LNCaP clone FGC (cell line): ENCODE data around the gene KRTAP9-9.

Experiments
- DNase-seq: peaks from one replicate; pipeline ENCODE4 v3.0.0-alpha.2; 2011; ENCODE audit warnings: low read depth
- H3K4me3 ChIP-seq: 2 replicates; pipeline ENCODE4 v1.5.1; 2011; ENCODE audit warnings: mild to moderate bottlenecking, low read depth, low read length, control low read depth
- CTCF ChIP-seq: IDR thresholded peaks from 2 replicates; pipeline ENCODE4 v1.5.1; 2012; ENCODE audit warnings: mild to moderate bottlenecking; ENCODE audit not compliant: control insufficient read depth, insufficient read depth; ENCODE audit errors: extremely low read depth

The KRTAP9-9 gene

GRCh38 chr17:41296846-41297245 is 41.7 kb downstream of the KRTAP9-9 start:
- H3K4me3 ChIP-seq = no peak overlapping the region
- no peak for TF ChIP-seq CTCF
- no peak for DNase-seq

- no peak for TF ChIP-seq CTCF
- no peak overlapping the region for H3K4me3 ChIP-seq
- DNase-seq = no peak
These were observed 43.4 kb downstream of the KRTAP9-9 start for GRCh38 chr17:41298458-41299135.

GRCh38 chr17:41301204-41301790 is 46.1 kb downstream of the KRTAP9-9 start:
- no peak for TF ChIP-seq CTCF
- H3K4me3 ChIP-seq = no peak overlapping the region
- DNase-seq = no peak

- DNase-seq = no peak
- no peak for TF ChIP-seq CTCF
- H3K4me3 ChIP-seq = no peak within 1 kb of the TSS
These were observed 47.0 kb downstream of the KRTAP9-9 start, which contains the start of gene KRTAP29-1 for GRCh38 chr17:41301916-41302901. Gene KRTAP29-1 (minus strand): TSS chr17:41302851. CDS start chr17:41302851, 0 bp downstream.

GRCh38 chr17:41302981-41303380 is 47.8 kb downstream of the KRTAP9-9 start:
- no peak for TF ChIP-seq CTCF
- DNase-seq = no peak
- no peak overlapping the region for H3K4me3 ChIP-seq

GRCh38 chr17:41304091-41304490 is 48.9 kb downstream of the KRTAP9-9 start:
- no peak for DNase-seq
- no peak overlapping the region for H3K4me3 ChIP-seq
- TF ChIP-seq CTCF = no peak
